H1 (cell line): Measurements from ENCODE around the gene RPTOR. TPM values are rescaled to one million over a fixed set of nuclear protein-coding genes. Genes with fewer than 3 reads are reported as not detected.

Experiments
- CTCF ChIA-PET: fragments of 300-600 bp; sonication (Branson Sonifier 250); formaldehyde crosslinking; loops from one replicate; lab custom pipeline; 2021; ENCODE audit not compliant: partially characterized antibody; lab: Charles Lee
- POLR2A ChIA-PET: fragments of 300-600 bp; sonication (Branson Sonifier 250); formaldehyde crosslinking; loops from one replicate; lab custom pipeline; 2021; ENCODE audit warnings: inconsistent platforms; ENCODE audit not compliant: partially characterized antibody; lab: Charles Lee
- DNase-seq, 2 experiments: peaks; one replicate each; pipeline versions ENCODE4 v3.0.0 to v3.0.0-alpha.2; 2010 to 2022; ENCODE audit warnings: low spot score in 2 of 2, low read depth in 1 of 2, mixed read lengths in 1 of 2
- FAIRE-seq: peaks from 2 replicates; lab custom pipeline; 2011; peaks lifted over from hg19 to GRCh38; lab: Jason Lieb, UNC
- H2AFZ ChIP-seq: 2 replicates; pipeline ENCODE4 v1.8.1; 2012; ENCODE audit warnings: low read length, inconsistent platforms
- H2AK5ac ChIP-seq: 2 replicates; pipeline ENCODE4 v1.6.1; 2013; ENCODE audit warnings: low read depth, low read length
- H2BK120ac ChIP-seq: replicated peaks from 2 replicates; pipeline ENCODE3; 2013; ENCODE audit warnings: low read depth, low read length, inconsistent platforms
- H2BK12ac ChIP-seq: 2 replicates; pipeline ENCODE4 v1.6.1; 2013; ENCODE audit warnings: low read depth, low read length
- H2BK15ac ChIP-seq: 2 replicates; pipeline ENCODE4 v1.6.1; 2013; ENCODE audit warnings: low read length
- H2BK20ac ChIP-seq: 2 replicates; pipeline ENCODE4 v1.6.1; 2013; ENCODE audit warnings: low read length
- H2BK5ac ChIP-seq: 2 replicates; pipeline ENCODE4 v1.6.1; 2013; ENCODE audit warnings: low read depth, low read length
- H3K14ac ChIP-seq: 2 replicates; pipeline ENCODE4 v1.6.1; 2013; ENCODE audit warnings: inconsistent platforms; ENCODE audit not compliant: insufficient read length
- H3K18ac ChIP-seq: 2 replicates; pipeline ENCODE4 v1.6.1; 2013; ENCODE audit warnings: low read length; ENCODE audit errors: extremely low read depth
- H3K23ac ChIP-seq: 2 replicates; pipeline ENCODE4 v1.6.1; 2013; ENCODE audit warnings: inconsistent platforms; ENCODE audit not compliant: insufficient read length
- H3K23me2 ChIP-seq: 2 replicates; pipeline ENCODE4 v1.6.1; 2013; ENCODE audit warnings: low read depth, low read length
- H3K27ac ChIP-seq: 2 replicates; pipeline ENCODE4 v1.6.1; 2011; ENCODE audit warnings: low read depth, low read length, inconsistent platforms
- H3K27me3 ChIP-seq, 4 experiments: replicated peaks in 1 of 4; 1 replicate in 1 of 4; 2 replicates in 3 of 4; pipeline versions ENCODE4 v1.6.1 to v1.8.1; 2011 to 2013; ENCODE audit warnings: low read length in 3 of 4, mild to moderate bottlenecking in 3 of 4, inconsistent platforms in 2 of 4, mixed read lengths in 2 of 4, moderate library complexity in 1 of 4; ENCODE audit not compliant: control insufficient read depth in 3 of 4, insufficient read depth in 3 of 4; ENCODE audit errors: extremely low read depth in 1 of 4
- H3K36me3 ChIP-seq, 4 experiments: 2 replicates each; pipeline versions ENCODE4 v1.6.1 to v1.8.1; 2011 to 2013; ENCODE audit warnings: mild to moderate bottlenecking in 4 of 4, low read length in 3 of 4, moderate library complexity in 2 of 4, control low read depth in 1 of 4, inconsistent platforms in 1 of 4; ENCODE audit not compliant: insufficient read depth in 4 of 4, control insufficient read depth in 2 of 4
- H3K4ac ChIP-seq: replicated peaks from 2 replicates; pipeline ENCODE3; 2013; ENCODE audit warnings: low read length, low read depth, mixed read lengths, inconsistent platforms; ENCODE audit not compliant: insufficient read length
- H3K4me1 ChIP-seq, 4 experiments: replicated peaks in 1 of 4; 1 replicate in 1 of 4; 2 replicates in 3 of 4; pipeline versions ENCODE4 v1.6.1 to v1.8.1; 2011 to 2013; ENCODE audit warnings: low read length in 3 of 4, inconsistent platforms in 2 of 4, mixed read lengths in 1 of 4; ENCODE audit not compliant: insufficient read depth in 4 of 4, control insufficient read depth in 3 of 4
- H3K4me2 ChIP-seq, 2 experiments: 2 replicates each; pipeline versions ENCODE4 v1.6.1 to v1.8.1; 2011 to 2013; ENCODE audit warnings: low read depth in 2 of 2, low read length in 2 of 2, control low read depth in 1 of 2, inconsistent platforms in 1 of 2, mild to moderate bottlenecking in 1 of 2; ENCODE audit not compliant: insufficient read depth in 1 of 2
- H3K4me3 ChIP-seq, 4 experiments: fragments of 200-600, 300-600 bp in 1 of 4; sonication (generic), shearing (Covaris generic), sonication (Bioruptor Twin) in 1 of 4; 2 replicates each; pipeline versions ENCODE4 v1.5.1 to v1.8.1; 2011 to 2016; ENCODE audit warnings: low read length in 4 of 4, low read depth in 3 of 4, control low read depth in 2 of 4, inconsistent platforms in 2 of 4, mild to moderate bottlenecking in 2 of 4, mixed read lengths in 1 of 4, moderate library complexity in 1 of 4; ENCODE audit not compliant: insufficient read depth in 2 of 4; ENCODE audit errors: extremely low read depth in 1 of 4
- H3K56ac ChIP-seq: replicated peaks from 2 replicates; pipeline ENCODE3; 2013; ENCODE audit warnings: low read depth, mild to moderate bottlenecking, mixed read lengths, low read length, inconsistent platforms; ENCODE audit not compliant: insufficient read length
- H3K79me1 ChIP-seq: 2 replicates; pipeline ENCODE4 v1.6.1; 2013; ENCODE audit warnings: low read depth, low read length, control low read depth
- H3K79me2 ChIP-seq, 2 experiments: 2 replicates each; pipeline versions ENCODE4 v1.6.1 to v1.8.1; 2012 to 2013; ENCODE audit warnings: low read length in 2 of 2, mild to moderate bottlenecking in 2 of 2, inconsistent platforms in 1 of 2; ENCODE audit not compliant: insufficient read depth in 2 of 2, control insufficient read depth in 1 of 2
- H3K9ac ChIP-seq, 4 experiments: replicated peaks in 1 of 4; 1 replicate in 1 of 4; 2 replicates in 3 of 4; pipeline versions ENCODE4 v1.6.1 to v1.8.1; 2011 to 2013; ENCODE audit warnings: low read depth in 3 of 4, low read length in 3 of 4, control low read depth in 2 of 4, mild to moderate bottlenecking in 2 of 4, moderate library complexity in 2 of 4, inconsistent platforms in 1 of 4; ENCODE audit errors: extremely low read depth in 1 of 4
- H3K9me3 ChIP-seq, 2 experiments: 2 replicates each; pipeline versions ENCODE4 v1.6.1 to v1.8.1; 2012 to 2013; ENCODE audit warnings: mild to moderate bottlenecking in 2 of 2, moderate library complexity in 2 of 2, control low read depth in 1 of 2, inconsistent platforms in 1 of 2, low read depth in 1 of 2, low read length in 1 of 2, mixed read lengths in 1 of 2; ENCODE audit not compliant: insufficient read depth in 2 of 2
- H4K20me1 ChIP-seq, 2 experiments: replicated peaks in 1 of 2; 2 replicates each; pipeline versions ENCODE3 to v1.8.1; 2011 to 2013; ENCODE audit warnings: inconsistent platforms in 2 of 2, low read length in 2 of 2, mild to moderate bottlenecking in 1 of 2; ENCODE audit not compliant: insufficient read depth in 2 of 2, control insufficient read depth in 1 of 2
- H4K5ac ChIP-seq: 2 replicates; pipeline ENCODE4 v1.6.1; 2013; ENCODE audit warnings: low read length, low read depth, mixed read lengths, inconsistent platforms; ENCODE audit not compliant: insufficient read length
- H4K8ac ChIP-seq: 2 replicates; pipeline ENCODE4 v1.8.0; 2013; ENCODE audit warnings: mild to moderate bottlenecking, moderate library complexity, low read length, inconsistent platforms; ENCODE audit not compliant: insufficient read depth; ENCODE audit errors: extremely low read depth
- H4K91ac ChIP-seq: replicated peaks from 2 replicates; pipeline ENCODE3; 2013; ENCODE audit warnings: low read length, mixed read lengths, inconsistent platforms; ENCODE audit not compliant: insufficient read length
- ASH2L ChIP-seq: fragments of 200-600, 300-600 bp; sonication (generic); IDR thresholded peaks from one replicate; pipeline ENCODE4 v1.7.1; 2017; ENCODE audit warnings: low read length
- CBX8 ChIP-seq: fragments of 300-800, 300-1000 bp; sonication (generic); IDR thresholded peaks from 2 replicates; pipeline ENCODE4 v1.7.1; 2016; ENCODE audit warnings: low read depth, low read length, borderline replicate concordance
- CHD2 ChIP-seq: IDR thresholded peaks from 2 replicates; pipeline ENCODE4 v1.6.1; 2012; ENCODE audit warnings: low read length, improper control_type of control experiment
- CREB1 ChIP-seq: IDR thresholded peaks from 2 replicates; pipeline ENCODE4 v1.6.1; 2012; ENCODE audit warnings: inconsistent platforms
- EGR1 ChIP-seq: IDR thresholded peaks from 2 replicates; pipeline ENCODE4 v1.6.1; 2011; ENCODE audit warnings: low read depth, low read length, borderline replicate concordance
- GTF2F1 ChIP-seq: IDR thresholded peaks from 2 replicates; pipeline ENCODE4 v1.6.1; 2012; ENCODE audit warnings: low read depth, low read length, improper control_type of control experiment, borderline replicate concordance
- MAX ChIP-seq: IDR thresholded peaks from 2 replicates; pipeline ENCODE4 v1.6.1; 2012; ENCODE audit warnings: inconsistent platforms
- NANOG ChIP-seq: IDR thresholded peaks from 2 replicates; pipeline ENCODE4 v1.6.1; 2011; ENCODE audit warnings: low read length, low read depth, mild to moderate bottlenecking, inconsistent platforms; ENCODE audit not compliant: insufficient read depth, poor library complexity, severe bottlenecking
- RBBP5 ChIP-seq: IDR thresholded peaks from 2 replicates; pipeline ENCODE4 v1.7.1; 2012; ENCODE audit warnings: low read depth, mild to moderate bottlenecking, inconsistent platforms, low read length, moderate library complexity, borderline replicate concordance
- SAP30 ChIP-seq: fragments of 300-600 bp; sonication (generic); IDR thresholded peaks from 2 replicates; pipeline ENCODE4 v1.7.1; 2012; ENCODE audit warnings: low read length, moderate library complexity, mild to moderate bottlenecking, inconsistent platforms; ENCODE audit not compliant: insufficient read depth, insufficient replicate concordance
- SP1 ChIP-seq: IDR thresholded peaks from 2 replicates; pipeline ENCODE4 v1.6.1; 2011; ENCODE audit warnings: low read depth, low read length
- ZNF274 ChIP-seq: IDR thresholded peaks from 2 replicates; pipeline ENCODE4 v1.7.0; 2012; ENCODE audit warnings: low read length, borderline replicate concordance; ENCODE audit errors: extremely low read depth
- WGBS, 2 experiments: shearing (Covaris generic) in 1 of 2; methylation state at CpG; one replicate each; pipeline versions ENCODE4 v1.1.6 to v1.1.7; 2013 to 2015; ENCODE audit warnings: low lambda C conversion rate in 2 of 2, mixed read lengths in 2 of 2, inconsistent platforms in 1 of 2, low coverage in 1 of 2, missing lambda C conversion rate in 1 of 2; ENCODE audit not compliant: insufficient replicate concordance in 2 of 2, insufficient coverage in 1 of 2, insufficient read length in 1 of 2; ENCODE audit errors: extremely low coverage in 1 of 2, missing lambda C conversion rate in 1 of 2; 5-methylcytosine and 5-hydroxymethylcytosine counted together
- polyA plus RNA-seq, 7 experiments: library from polyadenylated mRNA; depleted of rRNA in 3 of 7; stranded (reverse) in 5 of 7; unstranded in 2 of 7; fragments of >200 nt in 5 of 7; fragments of 200-250 nt in 2 of 7; gene quantifications; 1 replicate in 5 of 7; 2 replicates in 1 of 7; 4 replicates in 1 of 7; pipeline versions ENCODE4 v1.2.1 to v1.2.3, GENCODE V29; 2011 to 2013; ENCODE audit warnings: missing spikeins in 2 of 7, mixed read lengths in 2 of 7
- total RNA-seq: library from RNA; stranded (reverse); fragmentation: NEBNext Ultra II Directional; extraction: Animal tissue kit (Norgen Biotek cat#: 25700); gene quantifications from 2 replicates; pipeline ENCODE4 v1.2.1, GENCODE V29; 2021

Gene RPTOR
- total and polyA plus RNA-seq, 2 of the 8 experiments (the other 6 are each of a cell fraction or from before 2014, with no cell fraction given) = 6.9 to 28.7 TPM

- Histone ChIP-seq H3K18ac (no peak overlapping the region), H2BK15ac (no peak overlapping the region), H4K8ac (no peak overlapping the region; the same call in 1 of the 2 replicates), H4K91ac (no peak overlapping the region), H3K9ac (no peak overlapping the region), H2BK120ac (no peak overlapping the region), H2BK20ac (no peak overlapping the region), H3K56ac (no peak overlapping the region), H3K4ac (no peak overlapping the region), H2AK5ac (no peak overlapping the region), H3K36me3 (peaks cover 0 to 8% (median 1%) of the 10 kb centered on the region in 4 experiments; a peak in 3 of 8 replicates), H2AFZ (no peak overlapping the region), H3K79me2 (no peaks in the 10 kb centered on the region), H3K14ac (no peak overlapping the region), H4K5ac (no peak overlapping the region), H3K4me2 (no peak overlapping the region), H2BK12ac (no peak overlapping the region), H3K23ac (no peak overlapping the region), H3K79me1 (no peaks in the 10 kb centered on the region; the same call in 1 of the 2 replicates), H3K27ac (no peak overlapping the region), H3K27me3 (peaks cover 0 to 13% (median 10%) of the 10 kb centered on the region in 4 experiments; a peak in 4 of 7 replicates), H3K4me1 (peaks cover 0 to 3% (median 1%) of the 10 kb centered on the region in 4 experiments; a peak in 2 of 7 replicates), H3K4me3 (no peak overlapping the region), H3K23me2 (peaks cover 3% of the 10 kb centered on the region; the same call in 1 of the 2 replicates), H2BK5ac (no peak overlapping the region), H3K9me3 (no peaks in the 10 kb centered on the region), H4K20me1 (peaks cover 3 to 17% of the 10 kb centered on the region in 2 experiments)
- FAIRE-seq (no peak), DNase-seq (no peak)
- WGBS, 2 experiments = 92% methylated on average over 39 of the region's 39 CpGs; no CpG with 5 or more reads in 1 of the 2 experiments
- CTCF ChIA-PET = interaction anchor here (0.6 to 1.5 kb wide), 5 partner anchors 8 to 104 kb away, joined by 3 to 5 read pairs (median 4); no protein-coding TSS in a partner anchor
- POLR2A ChIA-PET = interaction anchor here (1.0 to 1.1 kb wide), 2 partner anchors 9 to 50 kb away, joined by 3 to 5 read pairs; no protein-coding TSS in a partner anchor
- no peak for TF ChIP-seq NANOG
- TF ChIP-seq MAX = no peak
- TF ChIP-seq ASH2L = no peak
- TF ChIP-seq EGR1 = no peak
- TF ChIP-seq SAP30 = no peak
- no peak for TF ChIP-seq SP1
- no peak for TF ChIP-seq GTF2F1
- TF ChIP-seq RBBP5 = no peak
- TF ChIP-seq ZNF274 = no peak
- TF ChIP-seq CHD2 = no peak
- TF ChIP-seq CREB1 = no peak
- no peak for TF ChIP-seq CBX8
Measured at GRCh38 chr17:80998748-80999535, 454.3 kb downstream of the RPTOR start.
